Measurements from ENCODE around the gene CCDC201. TPM values are rescaled to one million over a fixed set of nuclear protein-coding genes. Genes with fewer than 3 reads are reported as not detected.

Gene CCDC201
- total RNA-seq, 4 donors from 2014 or later = not detected

DNA sequence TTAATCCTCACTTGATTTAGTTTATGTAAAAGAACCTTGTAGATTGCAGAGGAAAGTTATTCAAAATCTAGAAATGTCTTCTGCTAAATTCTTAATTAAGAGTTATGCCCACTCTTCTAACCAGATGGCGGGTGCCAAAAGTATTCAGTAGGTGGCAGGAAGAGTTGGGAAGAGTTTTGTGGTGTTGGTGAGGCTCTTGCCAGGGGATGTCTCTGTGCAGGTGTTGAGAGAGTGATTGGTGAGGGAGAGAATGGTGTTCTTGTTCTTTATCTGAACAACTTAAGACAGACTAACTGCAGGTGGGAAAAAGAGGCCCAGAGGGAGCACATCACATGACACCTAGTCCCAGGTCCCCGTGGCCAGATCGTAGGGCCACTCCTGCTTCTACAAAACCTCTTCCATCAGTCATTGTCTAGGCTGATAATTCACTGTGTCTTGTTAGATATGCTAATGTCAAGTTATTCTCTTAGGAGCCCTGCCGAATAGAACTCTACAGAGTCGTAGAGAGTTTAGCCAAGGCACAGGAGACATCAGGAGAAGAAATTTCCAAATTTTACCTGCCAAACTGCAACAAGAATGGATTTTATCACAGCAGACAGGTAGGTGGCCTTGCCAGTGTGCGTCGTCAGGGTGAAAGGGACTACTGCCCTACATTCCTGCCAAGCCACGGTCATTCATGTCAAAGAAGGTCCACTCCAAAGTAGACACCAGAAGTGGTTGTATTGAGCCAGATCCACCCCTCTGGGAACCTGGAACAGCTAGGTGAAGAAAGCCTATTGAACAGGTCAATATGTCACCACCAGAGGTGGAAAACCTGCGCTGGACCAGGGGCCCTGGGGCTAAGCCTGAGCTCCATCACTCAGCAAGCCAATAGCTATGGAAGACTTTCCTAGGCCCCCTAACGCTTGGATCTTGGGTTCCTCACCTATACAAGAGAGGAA lies 18.9 kb upstream of the CCDC201 start:
- Histone ChIP-seq H3K9me3 (no peaks in the 10 kb centered on the region), H3K4me1 (peaks cover 0 to 14% (median 0%) of the 10 kb centered on the region in 4 donors), H3K27me3 (peaks cover 0 to 47% of the 10 kb centered on the region in 2 donors), H3K27ac (no peak overlapping the region), H3K36me3 (no peaks in the 10 kb centered on the region), H3K4me3 (no peak overlapping the region)
- TF ChIP-seq EP300 (IDR thresholded peaks at IDR 0.05) = no peak
- TF ChIP-seq, protein P1, sequence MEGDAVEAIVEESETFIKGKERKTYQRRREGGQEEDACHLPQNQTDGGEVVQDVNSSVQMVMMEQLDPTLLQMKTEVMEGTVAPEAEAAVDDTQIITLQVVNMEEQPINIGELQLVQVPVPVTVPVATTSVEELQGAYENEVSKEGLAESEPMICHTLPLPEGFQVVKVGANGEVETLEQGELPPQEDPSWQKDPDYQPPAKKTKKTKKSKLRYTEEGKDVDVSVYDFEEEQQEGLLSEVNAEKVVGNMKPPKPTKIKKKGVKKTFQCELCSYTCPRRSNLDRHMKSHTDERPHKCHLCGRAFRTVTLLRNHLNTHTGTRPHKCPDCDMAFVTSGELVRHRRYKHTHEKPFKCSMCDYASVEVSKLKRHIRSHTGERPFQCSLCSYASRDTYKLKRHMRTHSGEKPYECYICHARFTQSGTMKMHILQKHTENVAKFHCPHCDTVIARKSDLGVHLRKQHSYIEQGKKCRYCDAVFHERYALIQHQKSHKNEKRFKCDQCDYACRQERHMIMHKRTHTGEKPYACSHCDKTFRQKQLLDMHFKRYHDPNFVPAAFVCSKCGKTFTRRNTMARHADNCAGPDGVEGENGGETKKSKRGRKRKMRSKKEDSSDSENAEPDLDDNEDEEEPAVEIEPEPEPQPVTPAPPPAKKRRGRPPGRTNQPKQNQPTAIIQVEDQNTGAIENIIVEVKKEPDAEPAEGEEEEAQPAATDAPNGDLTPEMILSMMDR (IDR thresholded peaks at IDR 0.05) = no peak
- no peak for TF ChIP-seq POLR2A (IDR thresholded peaks at IDR 0.05)
- WGBS, 2 donors = 80 to 85% methylated on average over 10 of the region's 10 CpGs
- no peak for DNase-seq (ENCODE audit: low spot score in 2 of 2)

DNA sequence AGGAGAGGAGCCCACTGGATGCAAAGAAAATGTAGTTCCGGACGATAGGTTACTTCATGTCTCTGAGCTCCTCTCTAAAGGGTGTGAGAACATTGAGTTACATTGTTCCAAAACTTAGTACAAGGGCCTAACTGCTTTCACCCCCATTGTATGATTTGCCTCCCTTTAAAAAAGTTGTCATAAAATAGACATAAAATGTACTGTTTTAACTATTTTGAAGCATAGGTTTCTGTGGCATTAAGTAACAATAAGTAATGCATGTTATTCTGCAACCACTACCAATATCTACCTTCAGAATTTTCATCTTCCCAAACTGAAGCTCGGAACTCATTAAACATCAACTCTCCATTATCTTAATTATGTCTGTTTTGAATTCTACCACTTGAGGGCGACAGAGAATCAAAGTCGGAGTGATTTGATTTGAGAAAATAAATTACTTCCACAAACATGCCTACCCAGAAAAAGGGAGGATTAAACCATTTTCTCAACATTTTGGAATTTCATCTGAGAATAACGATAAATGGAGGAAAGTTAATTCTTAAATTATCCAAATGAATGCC lies 18.1 kb upstream of the CCDC201 start:
- Histone ChIP-seq H3K9me3 (no peaks in the 10 kb centered on the region), H3K36me3 (no peaks in the 10 kb centered on the region), H3K27ac (no peak overlapping the region), H3K4me1 (peaks cover 0 to 14% (median 0%) of the 10 kb centered on the region in 4 donors), H3K27me3 (peaks cover 0 to 53% of the 10 kb centered on the region in 2 donors), H3K4me3 (no peak overlapping the region)
- DNase-seq (ENCODE audit: low spot score in 2 of 2) = peak in 1 of 2 donors; percentile 35
- WGBS, 2 donors = 33 to 36% methylated on average over 6 of the region's 6 CpGs
- TF ChIP-seq POLR2A (IDR thresholded peaks at IDR 0.05) = no peak
- TF ChIP-seq, protein P1 (IDR thresholded peaks at IDR 0.05) = peak; percentile 42 to 60 (median 50)

DNA sequence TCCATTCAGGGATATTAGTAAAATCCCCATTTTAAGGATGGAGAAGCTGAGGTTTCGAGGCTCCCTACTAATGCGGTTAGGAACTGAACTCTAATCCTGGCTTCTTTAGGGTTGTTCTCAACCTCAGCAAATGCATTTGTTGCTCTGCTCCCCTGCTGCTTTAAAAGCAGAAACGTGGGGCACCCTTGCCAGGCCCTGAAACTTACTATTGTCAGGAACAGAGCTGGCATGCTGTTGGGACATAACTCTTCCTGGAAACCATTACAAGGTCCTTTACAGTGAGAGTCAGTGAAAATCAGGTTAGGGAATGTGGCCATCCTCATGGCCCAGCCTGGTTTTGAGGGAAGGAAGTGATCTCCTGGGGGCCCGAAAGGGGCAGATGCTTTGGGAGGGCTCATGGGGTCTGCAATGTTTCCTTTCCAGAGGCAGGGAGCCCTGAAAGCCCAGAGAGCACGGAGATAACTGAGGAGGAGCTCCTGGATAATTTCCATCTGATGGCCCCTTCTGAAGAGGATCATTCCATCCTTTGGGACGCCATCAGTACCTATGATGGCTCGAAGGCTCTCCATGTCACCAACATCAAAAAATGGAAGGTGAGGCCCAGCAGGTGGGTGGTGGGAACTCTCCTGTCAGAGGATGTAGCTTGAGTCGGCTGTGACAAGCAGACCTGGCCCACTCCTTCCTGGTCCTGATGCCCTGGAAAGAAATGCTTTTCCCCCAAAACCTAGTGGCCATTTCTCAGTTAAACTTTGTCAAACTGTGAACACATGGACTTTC lies 17.4 kb upstream of the CCDC201 start:
- no peak overlapping the region for H3K4me3 ChIP-seq
- H3K27ac ChIP-seq = no peak overlapping the region
- H3K4me1 ChIP-seq = peaks cover 0 to 14% (median 0%) of the 10 kb centered on the region in 4 donors
- WGBS, 2 donors = 83 to 94% methylated on average over 8 of the region's 8 CpGs
- peaks cover 0 to 48% of the 10 kb centered on the region in 2 donors for H3K27me3 ChIP-seq
- H3K9me3 ChIP-seq = no peaks in the 10 kb centered on the region
- DNase-seq (ENCODE audit: low spot score in 2 of 2) = no peak
- TF ChIP-seq POLR2A (IDR thresholded peaks at IDR 0.05) (no peak), EP300 (IDR thresholded peaks at IDR 0.05) (no peak)
- TF ChIP-seq, protein P1 (IDR thresholded peaks at IDR 0.05) = no peak
- H3K36me3 ChIP-seq = no peaks in the 10 kb centered on the region

DNA sequence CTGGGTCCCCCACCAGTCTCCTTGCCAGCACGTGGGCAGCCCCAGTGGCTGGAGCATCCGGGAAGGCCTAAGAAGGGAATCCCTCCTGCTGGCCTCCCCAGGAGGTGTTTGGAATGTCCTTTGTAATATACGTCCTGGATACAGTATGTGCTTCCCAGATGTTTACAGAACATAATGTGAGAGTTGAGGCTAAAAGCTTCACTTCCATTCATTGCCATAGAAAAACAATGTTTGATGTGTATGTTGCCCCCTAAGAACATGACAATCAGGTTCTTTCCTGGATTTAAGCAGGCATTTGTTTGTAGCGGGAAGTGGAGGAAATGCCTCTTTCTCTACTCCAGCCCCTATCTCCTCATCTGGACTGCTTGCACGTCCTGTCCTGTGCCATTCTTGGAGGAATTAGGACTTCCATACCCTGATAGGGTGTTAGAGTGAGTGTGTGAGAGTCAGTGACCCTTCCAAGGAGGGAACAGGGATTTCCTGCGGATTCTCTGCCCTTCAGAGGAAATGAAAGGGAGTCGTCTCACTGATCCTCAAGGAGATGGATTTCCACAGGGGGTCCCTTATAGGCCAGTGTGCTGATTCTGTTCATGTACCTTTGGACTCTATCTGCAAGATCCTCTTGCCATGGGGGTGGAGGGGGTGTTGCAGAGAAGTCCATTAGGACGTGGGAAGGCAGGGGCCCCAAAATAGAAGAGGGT lies 16.6 kb upstream of the CCDC201 start:
- Histone ChIP-seq H3K4me3 (no peak overlapping the region), H3K27me3 (peaks cover 0 to 52% of the 10 kb centered on the region in 2 donors), H3K36me3 (no peaks in the 10 kb centered on the region), H3K4me1 (peaks cover 0 to 14% (median 0%) of the 10 kb centered on the region in 4 donors), H3K27ac (no peak overlapping the region), H3K9me3 (no peaks in the 10 kb centered on the region)
- TF ChIP-seq, protein P1 (IDR thresholded peaks at IDR 0.05) = no peak
- TF ChIP-seq POLR2A (IDR thresholded peaks at IDR 0.05) (no peak), EP300 (IDR thresholded peaks at IDR 0.05) (no peak)
- no peak for DNase-seq (ENCODE audit: low spot score in 2 of 2)
- WGBS, 2 donors = 61 to 65% methylated on average over 8 of the region's 8 CpGs

Data from tibial nerve (tissue), 4 donors.